CD1c-positive myeloid dendritic cell (primary cell): ENCODE measurements around the gene C20orf173.

Experiments used
- DNase-seq: peaks from one replicate; pipeline ENCODE4 v3.0.0-alpha.2; 2016; ENCODE audit errors: extremely low spot score

The C20orf173 gene

DNA sequence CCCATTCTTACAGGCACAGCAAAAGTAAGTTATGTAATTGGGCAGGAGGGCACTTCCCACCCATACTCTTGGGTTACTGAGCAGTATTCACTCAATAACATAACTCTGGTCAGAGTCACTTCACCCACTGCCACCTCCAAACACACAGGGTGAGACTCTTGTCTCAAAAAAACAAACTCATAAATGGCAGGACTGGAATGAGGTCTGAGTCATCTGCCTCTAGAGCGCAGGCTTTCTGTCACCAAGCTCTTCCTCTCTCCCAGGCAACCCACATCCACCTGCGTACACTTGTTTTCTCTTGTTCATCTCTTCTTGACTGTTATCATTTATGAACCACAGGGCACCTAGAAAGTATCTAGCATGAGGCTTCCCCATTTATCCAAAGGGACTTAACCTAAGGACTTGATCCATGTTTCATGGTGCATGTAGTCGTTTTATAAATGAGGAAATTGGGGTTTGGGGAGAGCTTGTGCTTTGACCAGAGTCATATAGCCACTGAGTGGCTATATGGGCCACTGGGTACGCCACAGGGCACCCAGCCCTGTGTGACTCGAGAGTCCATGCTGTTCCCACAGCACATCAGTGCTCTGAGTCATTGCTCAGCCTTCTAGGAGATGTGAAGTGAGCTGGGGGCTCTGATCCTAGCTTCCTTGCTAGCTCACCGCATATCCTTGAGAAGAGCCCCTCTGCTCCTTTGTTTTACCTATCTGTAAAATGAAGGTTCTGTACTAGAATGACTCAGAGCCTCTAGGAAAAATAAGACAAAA, 22.4 kb downstream of the C20orf173 start:
- DNase-seq = no peak

DNA sequence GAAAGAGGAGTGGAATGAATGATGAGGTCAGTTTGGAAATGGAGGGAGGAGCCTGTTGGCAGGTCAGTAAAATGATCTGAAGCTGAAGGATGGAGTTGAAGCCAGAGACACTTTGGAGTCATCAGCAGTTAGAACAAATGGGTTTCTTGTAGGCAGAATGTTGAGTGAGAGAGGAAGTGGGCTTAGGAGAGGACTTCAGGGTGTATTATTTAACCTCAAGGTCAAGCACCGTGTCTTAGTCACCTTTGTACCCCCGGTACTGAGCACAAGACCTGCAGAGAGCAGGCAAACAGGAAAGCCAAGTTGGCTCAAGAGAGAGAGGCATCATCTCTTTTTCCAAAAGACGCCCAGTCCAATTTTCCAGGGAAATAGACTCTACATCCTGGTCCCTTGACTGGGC, 23.3 kb downstream of the C20orf173 start:
- DNase-seq = no peak

DNA sequence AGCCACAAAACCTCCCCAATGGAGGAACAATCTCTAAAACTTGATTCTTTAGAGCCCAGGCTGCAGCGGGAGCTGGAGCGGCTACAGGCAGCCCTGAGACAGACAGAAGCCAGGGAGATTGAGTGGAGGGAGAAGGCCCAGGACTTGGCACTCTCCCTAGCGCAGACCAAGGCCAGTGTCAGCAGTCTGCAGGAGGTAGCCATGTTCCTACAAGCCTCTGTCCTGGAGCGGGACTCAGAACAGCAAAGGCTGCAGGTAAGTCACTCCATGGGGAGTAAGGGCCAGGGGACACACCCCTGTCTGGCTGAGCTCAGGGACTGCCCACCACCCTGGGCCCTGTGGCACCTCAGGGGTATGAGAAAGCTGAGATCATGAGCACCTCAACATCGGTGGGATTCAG, 24.7 kb downstream of the C20orf173 start:
- no peak for DNase-seq

DNA sequence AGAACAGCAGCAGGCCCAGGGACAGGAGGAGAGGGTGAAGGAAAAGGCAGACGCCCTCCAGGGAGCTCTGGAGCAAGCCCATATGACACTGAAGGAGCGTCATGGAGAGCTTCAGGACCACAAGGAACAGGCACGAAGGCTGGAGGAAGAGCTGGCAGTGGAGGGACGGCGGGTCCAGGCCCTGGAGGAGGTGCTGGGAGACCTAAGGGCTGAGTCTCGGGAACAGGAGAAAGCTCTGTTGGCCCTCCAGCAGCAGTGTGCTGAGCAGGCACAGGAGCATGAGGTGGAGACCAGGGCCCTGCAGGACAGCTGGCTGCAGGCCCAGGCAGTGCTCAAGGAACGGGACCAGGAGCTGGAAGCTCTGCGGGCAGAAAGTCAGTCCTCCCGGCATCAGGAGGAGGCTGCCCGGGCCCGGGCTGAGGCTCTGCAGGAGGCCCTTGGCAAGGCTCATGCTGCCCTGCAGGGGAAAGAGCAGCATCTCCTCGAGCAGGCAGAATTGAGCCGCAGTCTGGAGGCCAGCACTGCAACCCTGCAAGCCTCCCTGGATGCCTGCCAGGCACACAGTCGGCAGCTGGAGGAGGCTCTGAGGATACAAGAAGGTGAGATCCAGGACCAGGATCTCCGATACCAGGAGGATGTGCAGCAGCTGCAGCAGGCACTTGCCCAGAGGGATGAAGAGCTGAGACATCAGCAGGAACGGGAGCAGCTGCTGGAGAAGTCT, 25.5 kb downstream of the C20orf173 start:
- DNase-seq = no peak

DNA sequence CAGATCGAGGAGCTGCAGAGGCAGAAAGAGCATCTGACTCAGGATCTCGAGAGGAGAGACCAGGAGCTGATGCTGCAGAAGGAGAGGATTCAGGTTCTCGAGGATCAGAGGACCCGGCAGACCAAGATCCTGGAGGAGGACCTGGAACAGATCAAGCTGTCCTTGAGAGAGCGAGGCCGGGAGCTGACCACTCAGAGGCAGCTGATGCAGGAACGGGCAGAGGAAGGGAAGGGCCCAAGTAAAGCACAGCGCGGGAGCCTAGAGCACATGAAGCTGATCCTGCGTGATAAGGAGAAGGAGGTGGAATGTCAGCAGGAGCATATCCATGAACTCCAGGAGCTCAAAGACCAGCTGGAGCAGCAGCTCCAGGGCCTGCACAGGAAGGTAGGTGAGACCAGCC, 26.2 kb downstream of the C20orf173 start:
- no peak for DNase-seq

DNA sequence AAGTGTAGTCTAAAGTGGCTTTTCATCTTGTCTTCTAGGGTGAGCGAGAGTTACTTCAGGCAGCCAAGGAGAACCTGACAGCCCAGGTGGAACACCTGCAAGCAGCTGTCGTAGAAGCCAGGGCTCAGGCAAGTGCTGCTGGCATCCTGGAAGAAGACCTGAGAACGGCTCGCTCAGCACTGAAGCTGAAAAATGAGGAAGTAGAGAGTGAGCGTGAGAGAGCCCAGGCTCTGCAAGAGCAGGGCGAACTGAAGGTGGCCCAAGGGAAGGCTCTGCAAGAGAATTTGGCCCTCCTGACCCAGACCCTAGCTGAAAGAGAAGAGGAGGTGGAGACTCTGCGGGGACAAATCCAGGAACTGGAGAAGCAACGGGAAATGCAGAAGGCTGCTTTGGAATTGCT, 27.1 kb downstream of the C20orf173 start:
- DNase-seq = peak; percentile 63

DNA sequence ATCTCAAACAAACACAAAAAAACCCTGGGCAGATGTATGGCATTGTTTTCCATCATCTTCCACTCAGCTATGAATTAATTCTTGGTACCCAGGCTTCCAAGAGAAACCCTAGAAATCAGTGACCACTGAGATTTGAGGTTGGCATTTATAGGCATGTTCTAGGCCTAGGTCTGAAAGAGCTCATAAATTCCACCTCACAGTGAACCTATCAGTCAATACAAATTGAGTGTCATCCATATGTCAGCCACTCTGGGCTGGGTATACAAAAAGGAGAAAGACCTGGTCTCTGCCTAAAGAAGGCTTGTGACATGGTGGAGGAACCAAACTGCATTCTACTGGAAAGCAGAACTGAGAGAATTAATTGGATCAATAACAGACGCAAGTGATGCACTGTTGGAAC, 30.2 kb downstream of the C20orf173 start:
- DNase-seq = no peak

DNA sequence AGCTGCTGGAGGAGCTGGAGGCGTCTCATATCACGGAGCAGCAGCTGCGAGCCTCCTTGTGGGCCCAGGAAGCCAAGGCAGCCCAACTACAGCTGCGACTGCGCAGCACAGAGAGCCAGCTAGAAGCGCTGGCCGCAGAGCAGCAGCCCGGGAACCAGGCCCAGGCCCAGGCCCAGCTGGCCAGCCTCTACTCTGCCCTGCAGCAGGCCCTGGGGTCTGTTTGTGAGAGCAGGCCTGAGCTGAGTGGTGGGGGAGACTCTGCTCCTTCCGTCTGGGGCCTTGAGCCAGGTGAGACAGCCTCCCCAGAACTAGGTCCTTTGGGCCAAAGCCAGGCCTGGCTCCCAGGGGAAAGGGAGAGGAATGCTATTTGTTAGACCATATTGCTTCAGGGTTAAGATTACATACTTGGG, 31.7 kb downstream of the C20orf173 start:
- no peak for DNase-seq

DNA sequence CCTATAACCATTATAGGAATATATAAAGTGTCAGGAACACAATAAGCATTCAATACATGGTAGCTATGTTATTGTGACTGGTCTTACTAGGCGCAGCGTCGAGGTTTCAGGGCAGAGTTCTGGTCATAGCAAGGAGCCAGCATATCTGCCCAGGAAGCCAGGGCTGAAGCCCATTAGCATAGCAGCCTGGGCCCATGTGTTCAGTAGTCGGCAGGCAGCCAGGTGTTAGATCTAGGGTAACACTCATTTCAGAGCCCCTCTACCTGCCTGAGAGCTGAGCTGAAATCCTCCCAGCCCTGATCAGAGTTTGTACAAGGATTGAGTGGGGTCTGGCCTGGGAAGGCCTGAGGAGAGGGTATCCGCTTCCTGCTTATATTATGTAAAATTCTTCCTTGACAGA, 32.1 kb downstream of the C20orf173 start:
- DNase-seq = no peak

DNA sequence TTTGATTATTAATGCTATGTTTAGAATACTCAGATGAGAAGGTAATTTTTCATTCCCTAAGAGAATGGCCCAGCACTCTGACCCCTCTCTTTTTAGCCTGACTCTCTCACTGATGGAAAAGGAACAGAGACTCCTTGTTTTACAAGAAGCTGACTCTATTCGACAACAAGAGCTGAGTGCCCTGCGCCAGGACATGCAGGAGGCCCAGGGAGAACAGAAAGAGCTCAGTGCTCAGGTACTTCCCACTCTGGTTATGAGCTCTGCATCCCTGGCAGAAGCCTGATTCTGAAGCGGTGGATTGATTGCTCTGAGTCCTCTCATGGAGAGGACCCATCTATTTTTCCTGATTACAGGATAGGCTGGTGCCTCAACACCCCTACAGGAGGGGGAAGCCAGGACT, 33.0 kb downstream of the C20orf173 start:
- DNase-seq = no peak

DNA sequence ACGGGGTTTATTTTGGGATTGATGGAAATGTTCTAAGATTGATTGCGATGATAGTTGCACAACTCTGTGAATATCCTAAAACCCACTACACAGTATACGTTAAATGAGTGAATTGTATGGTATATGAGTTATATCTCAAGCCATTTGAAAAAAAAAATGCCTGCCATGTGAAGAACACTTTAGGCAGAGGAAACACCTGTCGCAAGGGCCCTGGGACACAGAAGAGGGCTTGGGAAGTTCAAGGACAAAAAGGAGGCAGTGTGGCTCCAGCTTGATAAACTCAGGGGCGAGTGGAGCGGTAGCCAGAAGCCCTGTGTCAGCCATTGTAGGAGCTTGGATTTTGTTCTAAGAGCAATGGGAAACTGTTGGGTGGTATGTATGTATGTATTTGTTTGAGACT, 37.1 kb downstream of the C20orf173 start:
- no peak for DNase-seq

DNA sequence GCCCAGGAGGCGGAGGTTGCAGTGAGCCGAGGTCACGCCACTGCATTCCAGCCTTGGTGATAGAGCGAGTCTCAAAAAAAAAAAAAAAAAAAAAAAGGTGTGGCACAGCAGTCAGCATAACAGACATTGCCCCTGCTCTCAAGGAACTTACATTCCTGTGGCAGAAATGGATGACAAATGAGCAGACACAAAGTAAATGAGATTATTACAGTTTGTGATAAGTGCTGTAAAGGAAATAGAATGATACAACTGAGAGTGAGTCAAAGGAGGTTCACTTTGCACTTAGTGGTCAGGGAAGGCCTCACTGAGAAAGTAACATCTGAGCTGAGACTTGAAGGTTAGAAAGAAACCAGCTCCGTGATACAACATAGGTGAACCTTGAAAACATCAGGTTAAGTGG, 37.6 kb downstream of the C20orf173 start:
- no peak for DNase-seq

DNA sequence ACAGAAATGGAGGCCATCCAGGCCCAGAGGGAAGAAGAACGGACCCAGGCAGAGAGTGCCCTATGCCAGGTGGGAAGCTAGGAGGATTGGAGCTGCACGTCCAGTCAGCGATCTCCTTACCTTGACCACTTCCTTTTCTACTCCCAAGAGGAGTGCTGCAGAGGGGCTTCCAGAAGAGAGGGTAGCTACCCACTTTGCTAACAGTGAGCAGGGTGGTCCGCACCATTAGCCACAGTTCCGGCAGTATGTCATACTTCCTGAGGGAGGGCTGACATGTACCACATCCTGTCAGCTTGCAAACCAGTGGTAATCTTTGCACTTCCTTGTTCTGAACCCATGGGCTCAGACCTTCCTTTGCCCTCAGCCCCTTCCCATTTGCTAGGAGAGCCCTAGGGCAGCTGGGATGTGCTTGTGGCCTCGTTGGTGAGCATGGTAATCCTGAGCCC, 38.7 kb downstream of the C20orf173 start:
- DNase-seq = peak; percentile 61

DNA sequence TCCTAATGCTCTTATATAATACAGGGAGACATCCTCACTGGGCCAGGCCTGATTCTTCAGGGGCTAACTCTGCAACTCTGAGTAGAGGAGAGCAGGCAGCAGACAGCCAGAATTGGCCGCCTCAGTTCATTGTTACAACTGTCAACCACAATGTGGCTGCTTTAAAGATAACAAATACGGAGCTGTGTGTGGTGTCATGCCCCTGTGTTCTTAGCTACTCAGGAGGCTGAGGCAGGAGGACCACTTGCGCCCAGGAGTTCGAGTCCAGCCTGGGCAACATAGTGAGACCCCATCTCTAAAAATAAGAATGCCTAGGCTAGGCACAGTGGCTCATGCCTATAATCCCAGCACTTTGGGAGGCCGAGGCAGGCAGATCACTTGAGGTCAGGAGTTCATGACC, 39.7 kb downstream of the C20orf173 start:
- DNase-seq = no peak

DNA sequence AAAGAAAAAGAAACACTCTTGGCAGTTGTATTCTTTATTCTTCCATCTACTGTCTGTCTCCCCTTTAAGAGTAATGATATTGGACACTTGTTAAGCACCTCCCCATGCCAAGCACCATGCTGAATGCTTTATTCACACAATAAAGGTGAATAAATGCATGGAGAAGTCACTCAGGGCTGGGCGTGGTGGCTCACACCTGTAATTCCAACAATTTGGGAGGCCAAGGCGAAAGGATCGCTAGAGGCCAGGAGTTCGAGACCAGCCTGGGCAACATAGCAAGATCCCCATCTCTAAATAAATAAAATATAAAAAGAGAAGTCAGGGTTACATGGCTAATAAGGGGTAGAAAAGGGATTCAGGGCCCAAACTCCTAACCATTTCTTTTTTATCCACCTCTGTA, 42.0 kb downstream of the C20orf173 start:
- DNase-seq = no peak

DNA sequence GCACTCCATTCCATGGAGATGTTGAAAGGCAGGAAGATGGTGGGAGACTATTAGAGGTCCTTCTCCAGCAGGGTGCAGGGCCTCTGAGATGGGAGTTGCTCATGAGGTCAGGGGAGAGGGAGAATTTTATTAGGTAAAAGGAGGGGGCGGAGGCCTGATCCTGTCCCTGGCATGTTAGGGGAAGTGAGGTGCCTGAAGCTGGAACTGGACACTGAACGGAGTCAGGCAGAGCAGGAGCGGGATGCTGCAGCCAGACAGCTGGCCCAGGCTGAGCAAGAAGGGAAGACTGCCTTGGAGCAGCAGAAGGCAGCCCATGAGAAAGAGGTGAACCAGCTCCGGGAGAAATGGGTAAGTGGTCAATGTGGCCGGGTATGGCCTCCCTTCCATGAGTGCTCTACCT, 49.7 kb downstream of the C20orf173 start:
- DNase-seq = no peak

DNA sequence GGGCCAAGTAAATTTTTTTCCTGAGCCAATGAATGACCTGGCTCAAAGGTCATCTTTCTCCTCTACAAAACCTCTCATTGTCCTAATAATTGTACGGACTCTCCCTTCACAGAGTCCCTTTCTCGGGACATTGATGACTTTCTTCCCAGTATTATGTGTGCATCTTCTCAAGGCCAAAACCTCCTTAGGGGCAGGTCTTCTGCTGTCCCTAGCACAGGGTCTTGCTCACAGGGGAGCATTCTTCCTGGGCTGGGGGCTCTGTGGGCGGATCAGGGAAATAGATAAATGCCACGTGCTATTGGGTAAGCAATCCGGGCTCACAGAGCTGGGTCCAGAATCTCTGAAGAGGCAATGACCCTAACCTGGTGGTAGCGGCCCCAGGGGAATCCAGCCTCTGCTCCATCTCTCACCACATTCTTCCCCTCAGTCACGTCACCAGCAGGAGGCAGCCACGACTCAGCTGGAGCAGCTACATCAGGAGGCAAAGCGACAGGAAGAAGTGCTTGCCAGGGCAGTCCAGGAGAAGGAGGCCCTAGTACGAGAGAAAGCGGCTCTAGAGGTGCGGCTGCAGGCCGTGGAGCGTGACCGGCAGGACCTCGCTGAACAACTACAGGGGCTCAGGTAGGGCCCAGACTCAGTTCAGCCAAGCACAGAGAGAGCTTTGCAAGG, 50.5 kb downstream of the C20orf173 start:
- DNase-seq = no peak
